Stomach (tissue), 4 donors: Measurements from ENCODE around the gene ART1.

Source experiments
- CTCF ChIP-seq, 7 experiments: fragments of 450-650 bp in 4 of 7; fragments of 200-600 bp in 3 of 7; sonication (generic) in 3 of 7; IDR thresholded peaks; one replicate each; pipeline ENCODE4 v1.5.1; 2016 to 2019; ENCODE audit warnings: antibody characterized with exemption in 7 of 7, control low read depth in 2 of 7, mild to moderate bottlenecking in 1 of 7
- EP300 ChIP-seq: sonication (generic); formaldehyde crosslinking; IDR thresholded peaks from one replicate; pipeline ENCODE4 v1.6.1; 2017; ENCODE audit warnings: antibody characterized with exemption
- POLR2A ChIP-seq, 4 donors: fragments of 450-650 bp; IDR thresholded peaks; one replicate each; pipeline ENCODE4 v1.6.1; 2016; ENCODE audit warnings: antibody characterized with exemption in 4 of 4, control low read depth in 2 of 4, mild to moderate bottlenecking in 1 of 4, moderate library complexity in 1 of 4

- TF ChIP-seq CTCF (IDR thresholded peaks at IDR 0.05) (no peak), POLR2A (IDR thresholded peaks at IDR 0.05) (no peak), EP300 (no peak)
These were observed 55.5 kb downstream of the ART1 start for GRCh38 chr11:3700410-3700809.
